K562 (cell line): Measurements from ENCODE around the gene URM1.

ENCODE experiments used
- CTCF ChIP-seq, 3 experiments: IDR thresholded peaks in 2 of 3; conservative IDR thresholded peaks in 1 of 3; 2 replicates each; pipeline ENCODE4 v1.5.1; 2011 to 2012; ENCODE audit warnings: low read length in 3 of 3, mild to moderate bottlenecking in 3 of 3, control low read depth in 2 of 3, improper control_type of control experiment in 1 of 3, inconsistent platforms in 1 of 3, low read depth in 1 of 3, mixed read lengths in 1 of 3, moderate library complexity in 1 of 3; ENCODE audit not compliant: insufficient read depth in 2 of 3
- HMG20A ChIP-seq: fragments of 450-650 bp; formaldehyde crosslinking; conservative IDR thresholded peaks from 2 replicates; pipeline ENCODE4 v1.4.0; 2020; ENCODE audit warnings: mild to moderate bottlenecking, mixed read lengths
- MAX ChIP-seq: sonication (generic); formaldehyde crosslinking; IDR thresholded peaks from 2 replicates; pipeline ENCODE4 v1.9.0; 2022; ENCODE audit warnings: mild to moderate bottlenecking, missing genetic modification reagents
- POLR3G ChIP-seq: IDR thresholded peaks from 2 replicates; pipeline ENCODE4 v1.6.1; 2011; ENCODE audit not compliant: insufficient read length, insufficient replicate concordance; ENCODE audit errors: extremely low read depth
- TCF7 ChIP-seq: sonication (generic); IDR thresholded peaks from 2 replicates; pipeline ENCODE4 v1.6.1; 2016; ENCODE audit warnings: antibody characterized with exemption, borderline replicate concordance
- TFE3 ChIP-seq: fragments of 450-650 bp; formaldehyde crosslinking; IDR thresholded peaks from 2 replicates; pipeline ENCODE4 v1.4.0; 2020; ENCODE audit warnings: mild to moderate bottlenecking, mixed read lengths
- YY1 ChIP-seq, 3 experiments: IDR thresholded peaks; 2 replicates each; pipeline ENCODE4 v1.6.1; 2011; ENCODE audit warnings: low read length in 2 of 3, mild to moderate bottlenecking in 2 of 3, moderate library complexity in 2 of 3, borderline replicate concordance in 1 of 3, control low read depth in 1 of 3, low read depth in 1 of 3; ENCODE audit not compliant: insufficient read depth in 3 of 3, insufficient replicate concordance in 2 of 3, control insufficient read depth in 1 of 3, insufficient read length in 1 of 3; ENCODE audit errors: extremely low read depth in 1 of 3
- ZBTB33 ChIP-seq: sonication (generic); formaldehyde crosslinking; IDR thresholded peaks from 2 replicates; pipeline ENCODE4 v1.8.1; 2023; ENCODE audit warnings: mild to moderate bottlenecking, missing genetic modification reagents
- ZNF133 ChIP-seq: fragments of 250-450 bp; sonication (Bioruptor Pico); IDR thresholded peaks from 2 replicates; pipeline ENCODE4 v1.4.0; 2020; ENCODE audit warnings: mild to moderate bottlenecking

- TF ChIP-seq POLR3G (no peak), MAX (CRISPR knock-in tag) (no peak), TFE3 (no peak), TCF7 (no peak), ZBTB33 (CRISPR knock-in tag) (no peak), CTCF (IDR thresholded peaks at IDR 0.05 in 2 of 3, conservative IDR thresholded peaks at IDR 0.05 in 1 of 3; ENCODE audit: insufficient read depth in 2 of 3, low read depth in 1 of 3, low read length in 3 of 3) (no peak), HMG20A (CRISPR knock-in tag) (no peak), ZNF133 (CRISPR knock-in tag) (no peak), YY1 (IDR thresholded peaks at IDR 0.05; ENCODE audit: borderline replicate concordance in 1 of 3, control insufficient read depth in 1 of 3, extremely low read depth in 1 of 3, insufficient read depth in 3 of 3, insufficient read length in 1 of 3, insufficient replicate concordance in 2 of 3, low read depth in 1 of 3, low read length in 2 of 3) (no peak)
Measured at GRCh38 chr9:128404560-128404959, 33.4 kb downstream of the URM1 start.
